Measurements from ENCODE around the gene BRD4. TPM values are rescaled to one million over a fixed set of nuclear protein-coding genes. Genes with fewer than 3 reads are reported as not detected.

Gene BRD4
- total RNA-seq, 1 experiment from 2014 or later = 144 TPM

- peak overlapping the region; percentile 77 to 88 for H3K4me3 Mint-ChIP-seq
- Histone ChIP-seq H3K9ac (ENCODE audit: extremely low read depth, insufficient read length, low read length) (no peak overlapping the region), H3K23ac (ENCODE audit: insufficient read length, low read depth, low read length) (no peak overlapping the region), H2BK5ac (ENCODE audit: insufficient read length, low read length) (no peak overlapping the region), H4K20me1 (ENCODE audit: control insufficient read depth, insufficient read depth, insufficient read length) (no peaks in the 10 kb centered on the region), H3T11ph (ENCODE audit: low read length) (no peak overlapping the region), H2BK15ac (ENCODE audit: low read depth, low read length) (no peak overlapping the region), H3K79me2 (ENCODE audit: insufficient read depth, low read length) (peaks cover 14% of the 10 kb centered on the region; the same call in 1 of the 2 replicates), H2AFZ (ENCODE audit: low read length) (no peak overlapping the region), H3K9me3 (ENCODE audit: control insufficient read depth, low read depth, low read length) (no peaks in the 10 kb centered on the region), H2BK120ac (ENCODE audit: low read depth, low read length, poor library complexity, severe bottlenecking) (no peak overlapping the region), H2BK20ac (ENCODE audit: low read depth, low read length, poor library complexity, severe bottlenecking) (no peak overlapping the region), H4K8ac (replicated peaks; ENCODE audit: insufficient read length, low read depth, low read length) (no peak overlapping the region), H3K4me1 (ENCODE audit: insufficient read depth, low read length) (peaks cover 6% of the 10 kb centered on the region; the same call in 1 of the 2 replicates), H3K4ac (ENCODE audit: low read depth, low read length) (no peak overlapping the region), H3K27ac (ENCODE audit: insufficient read length, low read depth, low read length) (no peak overlapping the region), H4K5ac (ENCODE audit: insufficient read length, low read depth, low read length) (no peak overlapping the region), H3K27me3 (ENCODE audit: insufficient read depth, low read length) (no peaks in the 10 kb centered on the region), H3K18ac (ENCODE audit: insufficient read length, low read depth, low read length) (no peak overlapping the region), H3K79me1 (ENCODE audit: insufficient read depth, low read depth, low read length, poor library complexity, severe bottlenecking) (no peaks in the 10 kb centered on the region), H4K91ac (ENCODE audit: insufficient read length, low read depth, low read length) (no peak overlapping the region), H3K4me2 (ENCODE audit: insufficient read depth, insufficient read length, low read length) (peak overlapping the region; percentile 48), H2BK12ac (ENCODE audit: insufficient read length, low read depth, low read length) (no peak overlapping the region), H3K23me2 (ENCODE audit: insufficient read length, low read depth, low read length, poor library complexity, severe bottlenecking) (peaks cover 4% of the 10 kb centered on the region), H2AK5ac (ENCODE audit: insufficient read length, low read length) (no peak overlapping the region), H3K14ac (ENCODE audit: insufficient read depth, low read length) (no peak overlapping the region), H3K56ac (ENCODE audit: insufficient read length, low read depth, low read length) (no peak overlapping the region)
- TF ChIP-seq CTCF (conservative IDR thresholded peaks at IDR 0.05) = no peak
- DNase-seq = no peak
- peak overlapping the region in 2 of 3 experiments; percentile 39 to 44; a peak in 1 of 7 replicates for H3K27ac Mint-ChIP-seq
- H3K4me1 Mint-ChIP-seq = peaks cover 37% of the 10 kb centered on the region in 2 experiments
- WGBS (ENCODE audit: extremely low coverage, insufficient read length, low lambda C conversion rate) = no CpG with 5 or more reads among the region's 4 CpGs
- no peaks in the 10 kb centered on the region; the same call in 1 of the 2 replicates for H3K27me3 Mint-ChIP-seq (ENCODE audit: low read depth)
- H3K9me3 Mint-ChIP-seq = no peaks in the 10 kb centered on the region; a peak in 1 of 5 replicates
- H3K36me3 Mint-ChIP-seq (ENCODE audit: insufficient read depth in 1 of 3, low read depth in 3 of 3) = peaks cover 15 to 62% (median 48%) of the 10 kb centered on the region in 3 experiments; a peak in 6 of 7 replicates
These were observed 135.9 kb downstream of the BRD4 start for GRCh38 chr19:15196360-15197005.
